Small intestine (tissue), 4 donors: ENCODE measurements around the gene TMEM174. TPM values are rescaled to one million over a fixed set of nuclear protein-coding genes. Genes with fewer than 3 reads are reported as not detected.

ENCODE experiments used
- polyA plus RNA-seq, 4 donors: library from polyadenylated mRNA; stranded (reverse) in 3 of 4; unstranded in 1 of 4; fragments of 200-250 nt in 3 of 4; fragments of 120-200 nt in 1 of 4; gene quantifications; one replicate each; pipeline versions ENCODE4 v1.2.1 to v1.2.3, GENCODE V29; 2013
- donor health status: healthy with polysubstance abuse.
- donor health status: Bipolar disorder and iron deficiency.
- donor health status: healthy.

Gene TMEM174
- polyA plus RNA-seq, 4 donors: not detected

Other genes with a start within 250 kb of the TMEM174 start
- 10 to 100 TPM; 11.5 to 33.8 (median 16.1) TPM for gene FCHO2, start 217.2 kb upstream of the TMEM174 start, polyA plus RNA-seq
- gene TMEM171, start 52.6 kb upstream of the TMEM174 start, polyA plus RNA-seq: 10 to 100 TPM in 2 of 4 donors, 1 to 10 TPM in 2; 5.1 to 38.1 (median 15.2) TPM